Stimulated activated CD4-positive, alpha-beta T cell treated with anti-CD3 and anti-CD28 coated beads, Interleukin-12 subunit alpha, Interleukin-12 subunit beta, amount 100 ng/mL, for 48 hours (primary cell): ENCODE results near the gene SCML1.

Source experiments
- DNase-seq, 3 donors: peaks; one replicate each; pipeline ENCODE4 v3.0.0-alpha.2; 2020; ENCODE audit warnings: low read depth in 2 of 3, low spot score in 1 of 3

Gene SCML1

GRCh38 chrX:17788956-17789562 lies 51.8 kb downstream of the SCML1 start:
- DNase-seq = no peak

GRCh38 chrX:17792826-17793225 lies 55.5 kb downstream of the SCML1 start:
- no peak for DNase-seq

- no peak for DNase-seq
Observed at GRCh38 chrX:17798921-17799320, 61.6 kb downstream of the SCML1 start.

GRCh38 chrX:17801431-17801830 lies 64.1 kb downstream of the SCML1 start:
- DNase-seq = no peak

- DNase-seq = no peak
Observed at GRCh38 chrX:17802756-17803155, 65.5 kb downstream of the SCML1 start.

GRCh38 chrX:17803449-17803848 lies 66.2 kb downstream of the SCML1 start:
- no peak for DNase-seq
